GM20000 (cell line): ENCODE data around the gene ZNF670.

Experiments
- DNase-seq: peaks from one replicate; pipeline ENCODE4 v3.0.0; 2012; ENCODE audit warnings: low spot score
- CTCF ChIP-seq: IDR thresholded peaks from 2 replicates; pipeline ENCODE4 v1.5.1; 2012; ENCODE audit warnings: mild to moderate bottlenecking, control low read depth; ENCODE audit errors: extremely low read depth, missing control alignments

Gene ZNF670

GRCh38 chr1:247115141-247115510, 36.5 kb upstream of the ZNF670 start:
- TF ChIP-seq CTCF = no peak
- DNase-seq = no peak

GRCh38 chr1:247114351-247115140, 35.9 kb upstream of the ZNF670 start:
- no peak for TF ChIP-seq CTCF
- DNase-seq = no peak

- TF ChIP-seq CTCF = no peak
- no peak for DNase-seq
These were observed 35.2 kb upstream of the ZNF670 start for GRCh38 chr1:247113733-247114271.

- no peak for DNase-seq
- no peak for TF ChIP-seq CTCF
These were observed 34.5 kb upstream of the ZNF670 start for GRCh38 chr1:247113094-247113497.

DNA sequence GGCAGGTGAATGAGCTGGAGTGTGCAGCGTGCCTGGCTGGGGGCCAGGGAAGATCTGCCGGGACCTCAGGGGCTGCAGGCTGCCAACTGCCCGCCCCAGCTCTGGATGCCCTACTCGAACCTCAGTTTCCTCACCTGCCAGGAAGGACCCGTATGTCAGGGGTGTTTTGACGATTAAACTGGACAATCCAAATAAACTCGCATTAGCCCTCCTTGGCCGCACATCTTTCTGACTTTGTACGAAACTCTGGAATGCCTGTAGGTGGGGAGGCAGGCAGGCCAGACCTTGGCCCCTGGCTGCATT, 33.8 kb upstream of the ZNF670 start:
- no peak for DNase-seq
- no peak for TF ChIP-seq CTCF

DNA sequence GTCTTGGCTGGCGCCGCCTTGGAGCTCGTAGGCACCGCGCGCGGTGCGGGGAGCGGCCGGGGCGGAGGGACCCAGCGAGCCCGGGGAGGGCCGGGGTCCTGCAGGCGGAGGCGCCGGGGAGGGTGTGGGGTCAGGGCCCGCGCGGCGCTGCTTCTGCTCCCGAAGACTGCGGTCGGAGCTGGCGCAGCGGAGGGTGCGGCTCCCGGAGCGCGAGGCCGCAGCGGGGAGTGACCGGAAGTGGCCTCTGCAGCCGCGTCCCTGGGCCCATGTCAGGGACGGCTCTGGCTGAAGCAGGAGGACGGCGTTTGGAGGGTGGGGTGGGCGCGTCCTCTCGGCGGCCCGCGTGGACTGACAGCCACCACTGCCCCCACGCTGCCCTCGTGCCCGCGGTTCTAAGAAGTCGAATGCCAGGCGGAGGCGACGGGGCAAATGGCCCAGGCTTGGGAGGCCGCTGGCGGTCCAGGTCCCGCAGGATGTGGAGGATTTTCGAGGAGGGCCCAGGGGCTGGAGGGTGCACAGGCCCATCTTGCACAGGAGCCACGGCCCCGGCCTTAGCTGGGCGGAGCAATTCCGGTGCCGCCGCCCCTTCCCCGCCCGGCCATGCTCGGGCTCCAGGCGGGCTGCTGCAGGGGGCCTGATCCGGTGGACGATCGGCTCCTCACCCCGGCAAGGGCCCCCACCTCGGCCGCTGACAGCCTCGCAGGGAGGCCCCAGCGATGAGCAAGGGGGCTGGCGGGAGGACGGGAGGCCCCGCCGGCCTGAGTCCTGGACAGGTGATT, 33.3 kb upstream of the ZNF670 start:
- peak; percentile 63 for DNase-seq
- TF ChIP-seq CTCF = no peak

- DNase-seq = peak; percentile 59
- no peak for TF ChIP-seq CTCF
These were observed 32.7 kb upstream of the ZNF670 start for GRCh38 chr1:247111259-247111699.
